Fibroblast of lung (primary cell): ENCODE measurements around the gene TAS2R3.
A peak's percentile ranks its signal among the peaks of the same experiment; 100 is the strongest.

Experiments used
- EZH2 ChIP-seq: IDR thresholded peaks from 2 replicates; pipeline ENCODE4 v1.5.1; 2012; ENCODE audit warnings: low read length, control low read depth, mild to moderate bottlenecking; ENCODE audit errors: missing control alignments
- TF ChIP-seq, protein P1 (sequence below), 2 donors: IDR thresholded peaks in 1 of 2; conservative IDR thresholded peaks in 1 of 2; 1 replicate in 1 of 2; 2 replicates in 1 of 2; pipeline ENCODE4 v1.5.1; 2011 to 2012; ENCODE audit warnings: low read length in 2 of 2, control low read depth in 1 of 2, inconsistent platforms in 1 of 2, low read depth in 1 of 2, mild to moderate bottlenecking in 1 of 2

- no peak for TF ChIP-seq EZH2
- TF ChIP-seq, protein P1, sequence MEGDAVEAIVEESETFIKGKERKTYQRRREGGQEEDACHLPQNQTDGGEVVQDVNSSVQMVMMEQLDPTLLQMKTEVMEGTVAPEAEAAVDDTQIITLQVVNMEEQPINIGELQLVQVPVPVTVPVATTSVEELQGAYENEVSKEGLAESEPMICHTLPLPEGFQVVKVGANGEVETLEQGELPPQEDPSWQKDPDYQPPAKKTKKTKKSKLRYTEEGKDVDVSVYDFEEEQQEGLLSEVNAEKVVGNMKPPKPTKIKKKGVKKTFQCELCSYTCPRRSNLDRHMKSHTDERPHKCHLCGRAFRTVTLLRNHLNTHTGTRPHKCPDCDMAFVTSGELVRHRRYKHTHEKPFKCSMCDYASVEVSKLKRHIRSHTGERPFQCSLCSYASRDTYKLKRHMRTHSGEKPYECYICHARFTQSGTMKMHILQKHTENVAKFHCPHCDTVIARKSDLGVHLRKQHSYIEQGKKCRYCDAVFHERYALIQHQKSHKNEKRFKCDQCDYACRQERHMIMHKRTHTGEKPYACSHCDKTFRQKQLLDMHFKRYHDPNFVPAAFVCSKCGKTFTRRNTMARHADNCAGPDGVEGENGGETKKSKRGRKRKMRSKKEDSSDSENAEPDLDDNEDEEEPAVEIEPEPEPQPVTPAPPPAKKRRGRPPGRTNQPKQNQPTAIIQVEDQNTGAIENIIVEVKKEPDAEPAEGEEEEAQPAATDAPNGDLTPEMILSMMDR (conservative IDR thresholded peaks at IDR 0.05 in 1 of 2, IDR thresholded peaks at IDR 0.05 in 1 of 2; ENCODE audit: low read depth in 1 of 2, low read length in 2 of 2): peak; percentile 3 to 41
Observed at GRCh38 chr7:141738592-141739013, 25.3 kb upstream of the TAS2R3 start.
